Activated effector memory CD4-positive, alpha-beta T cell treated with Interleukin-2 at 50 U/mL for 16 hours (primary cell): ENCODE measurements around the gene UBE2F.
"Not testable (repeated sequence)": the region's sequence is repeated elsewhere in the genome, so short reads cannot be mapped to it uniquely, and the experiment has no call there.

Source experiments
- DNase-seq: peaks from one replicate; pipeline ENCODE4 v3.0.0-alpha.2; 2020

UBE2F gene

DNA sequence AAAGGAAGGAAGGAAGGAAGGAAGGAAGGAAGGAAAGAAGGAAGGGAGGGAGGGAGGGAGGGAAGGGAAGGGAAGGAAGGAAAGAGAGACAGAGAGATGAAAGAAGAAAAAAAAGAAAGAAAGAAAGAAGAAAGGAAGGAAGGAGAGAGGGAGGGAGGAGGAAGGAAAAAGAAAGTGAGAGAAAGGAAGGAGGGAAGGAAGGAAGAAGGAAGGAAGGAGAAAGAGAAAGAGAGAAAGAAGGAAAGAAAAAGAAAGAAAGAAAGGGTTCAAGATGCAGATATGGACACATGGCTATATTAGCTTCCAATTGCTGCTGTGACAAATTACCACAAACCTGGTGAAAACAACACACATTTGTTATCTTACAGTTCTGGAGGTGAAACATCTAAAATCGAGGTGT, 20.4 kb upstream of the UBE2F start:
- DNase-seq, result no peak

DNA sequence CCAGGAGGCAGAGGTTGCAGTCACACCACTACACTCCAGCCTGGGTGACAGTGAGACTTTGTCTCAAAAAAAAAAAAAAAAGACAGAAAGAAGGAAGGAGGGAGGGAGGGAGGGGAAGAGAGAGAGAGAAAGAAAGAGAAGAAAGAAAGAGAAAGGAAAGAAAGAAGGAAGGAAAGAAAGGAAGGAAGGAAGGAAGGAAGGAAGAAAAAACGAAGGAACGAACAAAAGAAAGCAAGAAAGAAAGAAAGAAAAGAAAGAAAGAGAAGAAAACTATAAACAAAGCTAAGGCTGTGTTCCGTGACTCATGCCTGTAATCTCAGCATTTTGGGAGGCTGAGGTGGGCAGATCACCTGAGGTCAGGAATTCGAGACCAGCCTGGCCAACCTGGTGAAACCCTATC, 15.5 kb upstream of the UBE2F start:
- not testable (repeated sequence) for DNase-seq

DNA sequence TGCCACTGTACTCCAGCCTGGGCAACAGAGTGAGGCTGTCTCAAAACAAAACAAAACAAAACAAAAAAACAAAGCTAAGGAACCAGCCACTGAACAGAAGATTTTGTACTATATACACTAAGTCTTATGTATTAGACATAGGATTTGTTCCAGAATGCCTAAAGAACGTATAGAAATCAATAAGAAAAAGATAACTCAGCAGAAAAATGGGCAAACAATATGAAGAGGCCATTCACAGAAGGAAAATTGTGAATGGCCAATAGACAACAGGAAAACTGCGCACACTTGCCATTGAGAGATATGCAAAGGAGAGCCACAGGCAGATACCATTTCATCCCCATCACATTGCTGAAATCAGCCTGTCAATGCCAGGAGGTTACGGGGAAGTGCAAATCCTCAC, 14.9 kb upstream of the UBE2F start:
- no peak for DNase-seq

DNA sequence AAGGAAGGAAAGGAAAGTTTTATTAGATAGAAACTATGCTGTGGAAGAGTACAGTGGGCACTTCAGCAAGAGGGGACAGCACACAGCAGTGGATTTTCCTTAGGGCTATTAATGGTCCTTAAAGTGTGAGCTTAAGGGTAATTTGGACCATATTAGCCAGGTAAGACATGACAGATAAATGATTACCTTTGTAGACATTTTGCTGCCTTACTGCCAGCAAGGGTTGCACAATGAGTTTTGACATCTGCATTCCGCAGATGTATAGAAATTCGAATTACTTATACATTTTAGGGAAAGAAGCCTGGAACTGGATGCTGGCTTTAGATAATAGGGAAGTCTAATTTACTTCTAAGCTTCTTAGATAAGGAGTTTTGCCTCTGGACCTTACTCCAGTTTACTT, 14.0 kb upstream of the UBE2F start:
- no peak for DNase-seq

DNA sequence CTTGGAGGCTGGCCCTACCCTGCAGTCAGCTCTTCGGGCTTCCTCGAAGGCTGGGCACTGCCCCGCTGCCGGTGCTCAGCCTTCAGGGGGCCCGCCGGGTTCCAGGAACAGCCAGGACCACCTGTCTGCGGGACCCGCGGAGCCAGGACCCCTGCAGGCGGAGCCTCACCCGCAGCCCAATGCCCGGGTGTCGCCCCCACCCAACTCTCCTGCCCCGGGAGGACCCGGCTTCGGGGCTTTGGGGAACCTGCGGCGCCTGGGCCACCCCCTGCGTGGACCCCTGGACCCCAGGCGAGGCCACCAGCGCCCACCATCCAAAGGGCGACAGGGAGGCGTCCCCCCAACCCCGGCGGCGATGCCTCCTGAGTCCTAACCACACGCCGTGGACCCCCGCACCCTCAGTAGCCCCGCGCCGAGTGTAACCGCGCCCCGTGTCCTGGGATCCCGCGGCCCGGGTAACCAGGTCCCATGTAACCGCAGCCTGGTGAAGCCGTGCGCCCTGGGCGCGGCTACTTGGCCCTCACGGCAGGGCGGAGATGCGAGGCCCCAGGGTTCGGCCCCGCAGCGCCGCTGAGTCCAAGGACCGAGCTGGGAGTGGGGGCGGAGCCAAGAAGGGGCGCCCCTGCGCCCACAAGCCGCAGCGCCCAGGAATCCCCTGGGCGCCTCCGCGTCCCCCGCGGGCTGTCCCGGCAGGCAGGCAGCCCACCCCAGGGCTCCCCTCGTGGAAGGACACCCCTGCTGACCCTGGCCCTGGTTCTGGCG, 11.0 kb upstream of the UBE2F start:
- no peak for DNase-seq

GRCh38 chr2:237956402-237956736, 10.4 kb upstream of the UBE2F start:
- DNase-seq, result no peak

DNA sequence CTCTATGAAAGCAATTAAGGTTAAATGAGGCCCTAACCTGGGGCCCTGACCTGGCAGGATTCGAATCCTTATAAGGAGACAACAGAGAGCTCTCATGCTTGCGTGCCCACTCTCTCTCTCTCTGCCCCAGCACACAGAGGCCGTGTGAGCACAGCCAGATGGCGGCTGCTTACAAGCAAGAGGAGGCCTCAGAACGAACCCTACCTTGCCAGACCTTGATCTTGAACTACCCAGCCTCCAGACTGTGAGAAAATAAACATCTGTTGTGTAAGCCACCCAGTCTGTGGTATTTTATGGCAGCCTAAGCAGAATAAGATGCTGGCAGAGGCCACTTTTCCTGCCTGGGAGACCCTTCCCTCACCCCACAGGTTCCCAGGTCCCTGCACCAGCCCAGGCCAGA, 5.2 kb upstream of the UBE2F start:
- no peak for DNase-seq

- no peak for DNase-seq
Observed at GRCh38 chr2:237962432-237963084, 4.3 kb upstream of the UBE2F start.

GRCh38 chr2:237963490-237963991, 3.3 kb upstream of the UBE2F start:
- DNase-seq, result not testable (repeated sequence)

DNA sequence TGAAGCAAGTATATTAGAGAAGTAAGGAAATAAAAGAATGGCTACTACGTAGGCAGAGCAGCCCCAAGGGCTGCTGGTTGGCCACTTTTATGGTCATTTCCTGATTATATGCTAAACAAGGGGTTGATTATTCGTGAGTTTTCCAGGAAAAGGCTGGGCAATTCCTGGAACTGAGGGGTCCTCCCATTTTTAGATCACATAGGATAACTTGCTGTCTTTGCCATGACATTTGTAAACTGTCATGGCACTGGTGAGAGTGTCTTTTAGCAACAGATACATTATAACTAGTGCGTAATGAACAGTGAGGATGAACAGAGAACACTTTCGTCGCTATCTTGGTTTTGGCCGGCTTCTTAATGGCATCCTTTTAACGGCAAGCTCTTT, 2.6 kb upstream of the UBE2F start:
- DNase-seq, result no peak

DNA sequence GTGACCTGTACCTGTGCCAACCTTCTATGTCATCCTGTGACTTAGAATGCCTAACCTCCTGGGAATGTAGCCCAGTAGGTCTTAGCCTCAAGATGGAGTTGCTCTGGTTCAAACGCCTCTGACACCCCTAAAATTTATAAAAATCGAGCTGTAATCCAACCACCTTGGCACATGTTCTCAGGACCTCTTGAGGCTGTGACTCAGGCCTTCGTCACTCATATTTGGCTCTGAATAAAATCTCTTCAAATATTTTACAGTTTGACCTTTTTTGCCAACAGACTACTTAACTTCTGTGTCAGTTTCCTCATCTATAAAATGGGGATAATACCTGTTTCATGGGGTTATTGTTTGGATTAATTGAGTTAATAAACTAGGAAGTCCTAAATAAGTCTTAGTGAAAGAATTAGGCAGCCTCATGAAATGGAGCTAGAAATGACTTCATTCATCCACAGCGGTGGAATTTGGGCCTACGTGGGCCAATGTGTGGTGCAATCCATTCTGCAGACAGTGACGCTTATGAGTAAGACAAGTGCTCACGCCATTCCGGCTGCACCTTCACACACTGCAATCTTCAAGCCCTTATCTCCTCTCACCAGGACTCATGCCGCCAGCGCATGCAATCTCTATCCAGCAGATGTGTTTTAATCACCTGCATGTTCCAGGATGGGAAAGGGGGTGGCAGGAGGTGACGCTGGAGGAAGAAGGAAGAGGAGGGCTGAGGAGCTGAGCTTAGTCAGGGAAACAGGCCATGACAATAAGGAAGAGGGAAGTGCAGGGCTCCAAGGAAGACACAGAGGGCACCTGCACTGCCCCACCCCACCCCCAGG, 2.0 kb upstream of the UBE2F start:
- DNase-seq, result no peak

GRCh38 chr2:237965844-237966243, 970 bp upstream of the UBE2F start:
- not testable (repeated sequence) for DNase-seq

DNA sequence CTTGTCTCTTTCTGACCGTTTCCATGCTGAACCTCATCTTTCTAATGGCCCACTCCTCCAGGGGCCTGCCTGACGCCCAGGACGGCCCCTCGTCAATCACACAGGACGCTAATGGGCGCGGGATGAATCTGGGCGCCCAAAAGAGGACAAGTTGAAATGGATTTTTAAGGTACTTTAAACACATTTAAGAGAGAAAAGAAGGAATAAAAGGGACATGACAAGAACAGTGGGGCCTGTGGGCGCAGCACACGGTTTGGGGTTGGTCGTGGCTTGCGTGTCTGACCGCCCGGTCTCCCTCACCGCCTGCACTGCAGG, 607 bp upstream of the UBE2F start:
- DNase-seq, result no peak

DNA sequence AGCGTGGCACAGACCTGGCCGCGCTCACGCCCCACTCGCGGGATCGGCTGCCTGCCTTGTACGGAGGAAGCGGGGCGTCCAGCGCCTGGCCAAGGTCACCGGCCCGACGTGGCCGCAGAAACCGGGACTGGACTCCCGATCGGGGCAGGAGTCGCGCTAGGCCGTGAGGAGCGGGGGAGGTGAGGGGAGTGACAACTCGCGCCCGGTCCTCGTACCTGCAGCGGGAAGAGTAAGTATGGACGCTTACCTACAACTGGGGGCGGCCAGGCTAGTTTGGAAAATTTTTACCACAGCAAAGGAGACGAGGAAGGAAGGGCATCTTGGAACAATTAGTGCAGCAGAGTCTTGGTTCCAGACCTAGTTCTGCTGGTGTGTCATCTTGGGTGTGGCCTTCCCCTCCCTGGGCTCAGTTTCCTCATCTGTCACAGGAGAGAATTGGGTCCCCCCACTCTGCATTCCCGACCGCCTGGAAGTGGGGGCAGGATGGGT, 693 bp downstream of the UBE2F start:
- no peak for DNase-seq

DNA sequence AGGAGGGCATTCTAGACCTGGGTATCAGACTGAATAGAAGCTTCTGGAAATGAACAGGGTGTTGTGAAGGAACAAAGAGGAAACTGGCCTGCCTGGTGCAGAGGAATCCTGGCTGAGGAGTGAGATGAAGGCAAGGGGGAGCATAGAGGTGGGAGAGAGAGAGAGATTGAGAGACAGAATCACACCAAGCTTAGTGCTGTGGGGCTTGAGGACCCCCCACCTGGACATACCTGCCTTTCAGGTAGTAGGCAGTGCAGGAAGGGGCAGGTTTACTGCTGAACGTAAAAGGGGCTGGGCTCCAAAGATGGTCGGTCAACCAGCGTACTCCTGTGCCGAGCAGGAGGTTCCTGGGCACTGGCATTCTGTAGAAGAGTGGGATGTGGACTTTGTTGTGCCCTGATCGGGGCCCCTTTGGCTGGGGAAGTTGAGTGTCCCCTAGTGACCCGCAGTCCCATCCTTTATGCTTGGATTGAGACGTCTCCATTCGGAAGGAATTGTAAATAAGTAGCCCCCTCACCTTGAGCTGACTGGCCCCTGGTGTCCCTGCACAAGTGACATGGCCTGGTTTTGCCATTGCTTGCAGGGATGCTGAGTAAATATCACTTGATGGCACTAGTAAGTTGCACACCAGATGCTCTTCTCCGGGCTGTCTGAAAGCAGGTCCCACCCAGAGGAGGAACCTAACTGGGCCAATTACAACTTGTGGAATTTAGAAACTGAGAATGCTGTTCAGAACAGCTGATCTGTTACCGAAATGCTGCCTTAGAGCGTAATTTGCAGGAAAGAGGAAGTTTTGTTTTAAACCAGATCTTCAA, 1.4 kb downstream of the UBE2F start:
- peak; percentile 21 for DNase-seq

GRCh38 chr2:237971661-237972060, 4.8 kb downstream of the UBE2F start:
- no peak for DNase-seq

DNA sequence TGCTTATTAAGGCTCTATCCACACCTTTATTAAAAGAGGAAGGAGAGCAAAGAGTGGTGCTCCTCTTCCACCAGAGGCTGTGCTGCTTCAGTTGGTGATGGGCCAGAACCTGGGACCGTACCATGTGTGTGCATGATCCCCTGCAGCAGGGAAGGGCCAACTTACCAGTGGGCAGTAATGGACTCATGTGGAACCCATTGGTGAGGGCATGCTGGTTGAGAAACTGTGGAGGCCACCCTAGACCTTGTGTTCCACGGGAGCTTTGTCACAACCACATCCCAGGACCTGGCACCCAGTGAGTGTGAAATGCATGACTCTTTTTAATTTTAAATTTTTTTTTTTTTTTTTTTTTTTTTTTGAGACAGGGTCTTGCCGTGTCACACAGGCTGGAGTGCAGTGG, 5.4 kb downstream of the UBE2F start:
- no peak for DNase-seq

DNA sequence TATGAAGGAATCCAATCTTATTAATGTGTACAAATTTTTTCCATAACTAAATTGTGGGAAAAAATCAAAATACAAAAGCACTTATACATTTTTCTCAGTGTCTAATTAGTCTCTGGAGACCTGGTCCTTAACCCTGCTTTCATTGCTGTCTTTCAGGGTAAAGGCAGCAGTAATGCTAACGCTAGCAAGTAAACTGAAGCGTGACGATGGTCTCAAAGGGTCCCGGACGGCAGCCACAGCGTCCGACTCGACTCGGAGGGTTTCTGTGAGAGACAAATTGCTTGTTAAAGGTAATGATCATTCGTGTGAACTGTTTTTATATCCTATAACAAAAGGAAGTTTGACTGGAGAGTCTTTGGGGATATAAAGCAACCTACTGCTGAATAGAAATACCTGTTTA, 6.1 kb downstream of the UBE2F start:
- DNase-seq, result no peak

DNA sequence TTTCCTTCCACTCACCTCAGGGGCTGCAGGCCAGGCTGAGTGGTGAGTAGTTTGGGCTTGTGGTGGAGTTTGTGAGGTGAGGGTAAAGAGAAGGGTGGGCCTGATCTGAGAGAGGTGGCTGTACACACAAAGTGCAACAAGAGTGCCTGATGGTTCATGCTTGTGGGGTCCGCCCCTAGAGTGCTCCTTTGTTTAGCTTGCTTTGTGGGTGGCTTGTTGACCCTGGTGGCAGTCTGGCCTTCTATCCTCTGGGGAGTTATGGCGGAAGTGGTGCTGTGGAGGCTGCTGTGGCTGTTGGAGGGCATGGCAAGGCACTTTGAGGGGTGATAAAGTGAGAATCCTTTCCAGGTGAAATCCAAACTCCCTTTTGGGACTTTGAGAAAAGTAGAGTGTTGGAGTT, 10.6 kb downstream of the UBE2F start:
- DNase-seq, result no peak

DNA sequence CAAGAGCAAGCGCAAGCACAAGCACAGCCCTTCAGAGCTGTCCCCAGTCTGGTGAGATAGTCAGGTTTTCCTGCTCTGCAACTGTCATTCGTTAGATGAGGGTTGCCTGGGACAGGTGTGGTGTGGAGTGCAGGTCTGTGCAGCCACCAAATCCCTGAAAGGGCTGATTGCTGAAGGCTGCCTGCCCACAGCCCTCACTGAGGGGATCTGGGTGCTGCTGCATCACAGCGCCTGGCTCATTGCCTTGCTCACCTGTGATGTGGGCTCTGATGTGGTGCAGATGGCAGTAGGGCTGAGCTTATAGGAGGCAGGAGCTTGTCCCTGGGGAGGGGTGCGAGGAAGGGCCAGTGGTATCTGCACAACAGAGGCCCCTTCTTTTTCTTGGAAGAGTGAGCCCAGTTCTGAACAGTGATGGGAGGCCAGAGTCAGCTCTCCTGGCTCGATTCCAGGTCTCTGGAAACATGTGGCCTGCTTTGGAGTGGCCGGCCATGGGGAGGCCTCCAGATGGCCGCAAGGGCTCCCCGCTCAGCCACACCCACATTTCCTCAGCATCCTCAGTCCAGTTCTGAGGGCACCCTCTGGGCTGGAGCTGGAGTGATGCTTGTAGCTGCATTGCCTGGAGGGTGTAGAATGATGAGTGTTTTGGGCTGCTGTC, 11.4 kb downstream of the UBE2F start:
- no peak for DNase-seq

DNA sequence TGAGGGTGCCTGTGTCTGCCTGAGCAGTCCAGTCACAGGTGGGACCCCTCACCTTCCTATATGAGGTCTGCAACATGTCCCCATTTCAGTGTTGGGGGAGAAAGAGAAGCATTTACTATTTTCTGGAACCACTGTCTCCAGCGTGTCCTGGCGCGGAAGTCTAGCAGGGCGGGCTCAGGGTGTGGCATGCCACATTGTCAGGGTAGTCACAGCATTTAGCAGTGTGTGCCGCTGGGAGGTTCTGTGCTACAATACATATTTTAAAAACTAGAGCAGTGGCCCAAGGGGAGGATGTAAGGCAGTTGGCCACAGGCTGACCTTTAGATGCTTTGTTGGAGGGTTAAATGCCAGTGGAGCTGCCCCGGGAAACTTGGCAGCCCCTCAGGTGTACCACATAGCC, 12.5 kb downstream of the UBE2F start:
- no peak for DNase-seq

DNA sequence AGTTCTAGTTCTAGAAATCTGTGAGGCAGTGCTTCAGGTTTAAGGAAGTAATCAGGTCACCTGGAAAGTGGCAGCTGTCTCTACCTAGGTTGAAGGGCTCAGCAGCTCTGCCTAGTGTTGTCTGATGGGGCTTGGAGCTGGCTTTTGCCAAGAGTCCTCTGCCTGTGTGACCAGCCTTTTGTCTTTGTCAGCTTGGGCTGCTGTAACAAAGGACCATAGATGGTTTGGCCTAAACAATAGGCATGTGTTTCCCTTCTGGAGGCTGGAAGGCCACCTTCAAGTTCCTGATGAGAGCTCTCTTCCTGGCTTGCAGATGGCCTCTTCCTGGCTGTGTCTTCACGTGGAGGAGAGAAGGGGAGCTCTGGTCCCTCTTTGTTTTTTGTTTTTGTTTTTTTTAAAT, 13.3 kb downstream of the UBE2F start:
- no peak for DNase-seq

GRCh38 chr2:237980751-237981150, 13.9 kb downstream of the UBE2F start:
- DNase-seq, result no peak
